NCI-H187 treated with DMSO at 0.1 percent for 48 hours (cell line): ENCODE measurements around the gene PDE4C.
A peak's percentile ranks its signal among the peaks of the same experiment; 100 is the strongest.
"Not testable (repeated sequence)": the region's sequence is repeated elsewhere in the genome, so short reads cannot be mapped to it uniquely, and the experiment has no call there.

Experiments used
- DNase-seq: peaks from one replicate; lab custom pipeline; 2025; lab: John Stamatoyannopoulos, UW

PDE4C gene

DNA sequence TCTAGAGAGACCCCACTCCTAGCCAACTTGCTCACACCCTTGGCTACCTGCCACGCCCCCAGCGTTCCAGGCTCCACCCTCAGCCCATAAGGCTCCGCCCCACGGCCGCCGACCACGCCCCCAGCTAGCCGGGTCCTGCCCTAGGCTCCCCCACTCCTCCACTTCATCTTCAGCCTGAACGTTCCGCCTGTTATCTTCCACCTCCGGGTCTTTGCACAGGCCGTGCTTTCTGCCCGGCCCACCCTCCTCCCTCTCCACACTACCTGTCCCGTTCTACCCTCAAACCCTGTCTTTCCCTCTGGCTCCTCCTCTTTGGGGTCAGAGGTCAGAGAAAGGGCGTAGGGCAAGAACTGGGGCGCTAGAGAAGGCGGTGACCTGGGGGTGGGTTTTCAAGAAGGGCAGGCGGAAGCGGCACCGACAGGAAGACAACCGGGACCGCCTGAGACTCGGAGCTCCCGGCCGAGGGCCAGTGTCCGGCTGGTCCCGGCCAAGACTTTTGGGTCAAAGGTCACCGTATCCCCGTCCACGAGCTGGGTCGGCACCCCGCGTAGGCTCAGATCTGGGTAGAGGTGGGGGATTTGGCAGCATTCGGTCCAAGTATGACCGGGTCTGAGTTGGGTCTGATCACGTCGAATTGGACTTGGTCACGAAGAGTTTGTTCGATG lies 2.2 kb downstream of the PDE4C start:
- DNase-seq = no peak

DNA sequence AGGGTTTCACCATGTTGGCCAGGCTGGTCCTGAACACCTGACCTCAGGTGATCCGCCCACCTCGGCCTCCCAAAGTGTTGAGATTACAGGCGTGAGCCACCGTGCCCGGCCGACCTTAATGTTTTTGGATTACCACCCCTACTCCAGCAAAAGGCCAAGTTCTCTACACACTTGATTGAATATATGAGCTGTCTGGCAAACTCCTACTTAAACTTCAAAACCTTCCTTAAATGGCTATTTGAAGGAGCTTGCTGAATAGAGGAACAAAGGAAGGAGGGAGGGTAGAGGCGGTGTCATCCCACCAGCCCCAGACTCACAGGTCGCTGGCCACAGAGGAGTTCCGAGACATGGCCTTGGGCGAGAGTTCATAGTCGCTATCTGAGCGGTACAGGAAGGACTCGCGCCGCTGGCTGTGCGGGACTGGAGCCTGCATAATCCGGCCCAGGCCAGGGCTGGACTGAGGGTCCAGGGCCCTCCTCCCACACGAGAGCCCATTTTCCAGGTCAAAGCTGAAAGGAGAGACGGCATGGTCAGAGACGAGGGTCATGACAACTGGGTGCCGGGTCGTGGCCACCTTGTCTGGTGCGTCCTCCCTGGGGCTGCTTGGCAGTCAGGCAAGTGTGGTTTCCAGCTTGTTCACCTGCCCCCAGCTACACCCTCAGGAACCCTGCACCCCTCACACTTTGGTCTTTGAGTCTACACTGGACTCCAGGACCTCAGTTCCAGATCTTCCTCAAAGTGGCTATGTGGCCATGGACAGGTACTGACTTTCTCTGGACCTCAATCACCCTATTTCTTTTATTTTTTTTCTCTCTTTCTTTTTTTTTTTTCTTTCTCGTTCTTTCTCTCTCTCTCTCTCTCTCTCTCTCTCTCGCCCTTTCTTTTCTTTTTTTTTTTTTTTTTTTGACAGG lies 4.2 kb downstream of the PDE4C start:
- DNase-seq = no peak

DNA sequence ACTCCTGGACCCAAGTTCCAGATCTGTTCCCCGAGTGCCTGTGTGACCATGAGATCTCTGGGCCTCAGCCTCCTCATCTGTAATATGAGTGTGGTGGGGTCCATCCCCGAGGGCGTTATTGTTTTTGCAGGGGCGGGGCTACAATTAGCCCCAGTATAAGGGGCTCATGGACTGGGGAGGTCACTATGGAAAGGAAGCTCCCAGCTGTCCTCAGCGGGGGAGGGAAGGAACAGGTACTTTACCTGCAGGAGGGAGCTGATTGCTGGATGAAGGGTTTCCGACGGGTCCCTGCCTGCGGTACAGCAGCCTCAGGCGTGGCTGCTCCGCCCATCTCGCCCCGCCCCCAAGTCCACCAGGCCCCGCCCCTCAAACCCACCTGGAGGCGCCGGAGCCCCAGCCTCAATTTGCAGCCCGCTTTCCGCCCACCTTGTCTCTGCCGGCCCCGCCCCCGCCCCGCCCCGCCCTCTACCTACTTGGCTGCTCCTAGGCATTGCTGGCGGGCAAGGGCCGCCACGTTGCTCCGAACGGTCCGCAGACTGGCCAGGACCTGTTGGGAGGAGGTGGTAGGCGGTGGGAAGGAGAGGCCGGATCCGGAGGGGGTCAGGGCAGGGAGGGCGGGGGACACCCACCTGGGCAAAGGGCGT lies 5.5 kb downstream of the PDE4C start:
- DNase-seq = no peak

DNA sequence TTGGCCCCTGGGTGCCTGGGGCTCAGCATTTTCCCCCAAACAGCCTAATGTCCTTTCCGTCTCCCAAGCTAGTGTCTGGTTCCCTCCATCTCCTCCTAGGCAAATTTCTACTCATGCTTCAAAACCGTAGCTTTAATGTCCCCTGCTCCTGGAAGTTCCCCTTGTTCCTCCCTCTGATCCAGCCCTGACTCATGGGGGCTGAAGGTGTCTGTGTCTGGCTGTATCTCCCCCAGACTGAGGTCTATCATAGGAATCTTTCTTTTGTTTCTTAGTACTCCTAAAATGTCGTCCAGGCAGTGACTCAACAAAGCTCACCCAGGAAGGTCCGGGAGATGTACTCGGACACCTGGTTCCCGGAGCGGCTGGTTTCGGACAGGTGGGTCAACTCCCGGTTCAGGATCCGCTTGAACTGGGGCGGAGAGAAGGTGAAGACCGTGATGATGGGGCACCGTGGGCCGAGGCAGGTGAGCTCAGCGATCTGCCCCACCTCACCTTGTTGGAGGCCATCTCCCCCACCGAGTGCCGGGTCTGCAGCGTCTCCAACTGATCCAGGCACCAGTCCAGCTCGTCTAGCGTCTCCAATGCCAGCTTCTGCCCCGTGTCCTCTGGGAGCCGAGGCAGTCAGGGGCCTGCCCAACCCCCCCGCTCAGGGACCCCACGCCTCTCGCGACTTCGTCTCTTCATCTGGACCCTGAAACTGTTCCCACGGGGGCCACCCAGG lies 6.2 kb downstream of the PDE4C start:
- no peak for DNase-seq

DNA sequence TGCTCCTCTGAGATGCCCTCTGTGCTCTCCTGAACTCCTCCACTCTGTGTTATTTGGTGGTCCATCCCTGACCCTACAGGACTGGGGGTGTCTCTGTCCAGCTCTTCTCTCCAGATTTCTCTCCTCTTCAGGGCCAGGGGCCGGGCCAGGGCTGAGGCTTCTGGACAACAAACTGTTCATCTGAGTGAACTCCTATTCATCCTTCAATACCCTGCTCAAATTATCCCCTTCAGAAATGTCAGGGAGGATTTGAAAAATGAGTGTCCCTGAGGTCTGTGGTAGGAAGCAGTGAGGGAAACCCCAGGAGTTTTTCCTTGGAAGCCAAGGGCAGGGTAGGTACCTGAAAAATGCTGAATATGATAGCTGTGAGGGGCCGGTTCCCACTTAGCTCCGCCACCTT lies 7.6 kb downstream of the PDE4C start:
- DNase-seq = no peak

DNA sequence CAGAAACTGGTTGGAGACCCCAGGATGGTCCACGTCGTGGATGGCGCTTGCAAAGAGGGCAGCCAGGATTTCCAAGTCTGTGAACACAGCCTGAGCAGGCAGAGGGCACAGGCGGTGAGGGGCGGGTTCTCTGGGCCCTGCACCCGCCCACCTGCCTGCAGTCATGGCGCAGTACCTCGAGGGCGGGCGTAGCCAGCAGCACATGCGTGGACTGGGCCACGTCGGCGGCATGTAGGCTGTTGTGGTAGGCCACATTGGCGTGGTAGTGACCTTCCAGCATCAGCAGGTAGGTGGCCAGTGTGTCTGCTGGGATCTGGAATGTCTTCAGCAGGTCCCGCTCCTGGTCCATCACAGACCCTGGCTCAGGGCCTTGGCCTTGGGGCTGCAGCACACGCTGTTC lies 8.1 kb downstream of the PDE4C start:
- DNase-seq = no peak

DNA sequence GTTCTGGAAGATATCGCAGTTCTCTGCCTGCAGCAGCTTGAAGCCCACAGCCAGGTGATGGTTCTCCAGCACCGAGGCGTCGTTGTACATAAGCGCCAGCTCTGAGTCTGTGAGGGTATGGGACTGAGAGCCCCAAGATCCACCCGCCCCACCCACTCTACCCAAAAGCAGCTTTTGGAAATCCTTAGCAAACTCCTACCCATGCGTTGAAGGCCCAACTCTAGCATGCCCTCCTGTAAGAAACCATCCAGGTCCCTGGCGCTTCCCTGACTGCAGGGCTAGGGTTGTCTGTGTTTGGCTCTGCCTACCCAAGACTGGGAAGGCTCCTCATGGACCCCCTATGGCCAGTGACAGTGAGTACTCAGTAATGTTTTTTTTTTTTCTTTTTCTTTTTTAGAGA lies 9.4 kb downstream of the PDE4C start:
- no peak for DNase-seq

DNA sequence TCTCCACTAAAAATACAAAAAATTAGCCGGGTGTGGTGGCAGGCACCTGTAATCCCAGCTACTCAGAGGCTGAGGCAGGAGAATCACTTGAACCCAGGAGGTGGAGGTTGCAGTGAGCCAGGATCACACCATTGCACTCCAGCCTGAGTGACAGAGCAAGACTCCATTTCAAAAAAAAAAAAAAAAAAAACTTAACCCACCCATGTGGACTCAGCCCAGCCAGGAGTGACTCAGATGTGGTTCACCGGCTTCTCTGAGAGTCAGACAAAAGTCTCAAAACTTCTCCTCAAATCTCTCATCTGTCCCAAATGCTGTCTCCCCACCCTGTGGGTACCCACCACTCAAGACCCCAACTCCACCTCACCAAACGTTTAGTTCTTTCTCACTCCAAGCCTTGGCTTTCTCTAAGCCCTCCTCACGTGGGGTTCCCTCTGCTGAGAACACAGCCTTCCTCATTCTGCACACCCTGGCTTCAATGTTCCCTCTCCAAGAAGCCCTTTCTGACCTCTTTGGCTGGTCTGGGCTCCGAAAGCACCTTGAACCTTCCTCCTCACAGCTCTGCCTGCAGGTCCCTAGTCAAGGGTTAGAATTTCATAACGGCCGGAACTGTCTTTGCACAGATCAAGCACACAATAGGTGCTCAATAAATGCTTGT lies 11.3 kb downstream of the PDE4C start:
- DNase-seq = no peak

DNA sequence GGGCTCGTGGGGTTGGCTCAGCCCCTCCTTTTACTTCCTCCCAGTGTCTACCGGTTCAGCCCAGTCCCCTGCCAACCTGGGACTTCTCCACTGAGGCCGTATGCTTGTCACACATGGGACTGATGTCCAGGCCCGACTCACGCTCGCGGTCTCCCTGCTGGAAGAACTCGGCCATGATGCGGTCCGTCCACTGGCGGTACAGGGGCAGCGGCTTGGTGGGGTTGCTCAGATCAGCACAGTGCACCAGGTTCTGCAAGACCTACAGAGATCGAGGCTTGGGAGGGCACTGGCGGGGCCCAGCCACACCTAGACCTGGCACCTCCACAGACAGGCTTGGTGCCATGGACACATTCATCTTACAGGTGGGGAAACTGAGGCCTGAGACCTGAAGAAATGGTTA lies 14.6 kb downstream of the PDE4C start:
- no peak for DNase-seq

DNA sequence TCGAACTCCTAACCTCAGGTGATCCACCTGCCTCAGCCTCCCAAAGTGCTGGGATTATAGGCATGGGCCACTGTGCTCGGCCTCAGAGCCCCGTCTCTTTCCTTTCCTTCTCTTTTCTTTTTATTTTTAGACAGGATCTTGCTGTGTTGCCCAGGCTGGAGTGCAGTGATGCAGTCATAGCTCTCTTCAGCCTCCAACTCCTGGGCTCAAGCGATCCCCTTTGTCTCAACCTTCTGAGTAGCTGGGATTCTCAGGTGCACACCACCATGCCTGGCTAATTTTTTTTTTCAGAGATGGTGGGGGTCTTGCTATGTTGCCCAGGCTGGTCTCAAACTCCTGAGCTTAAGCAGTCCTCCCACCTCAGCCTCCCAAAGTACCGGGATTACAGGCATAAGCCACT lies 16.3 kb downstream of the PDE4C start:
- not testable (repeated sequence) for DNase-seq

DNA sequence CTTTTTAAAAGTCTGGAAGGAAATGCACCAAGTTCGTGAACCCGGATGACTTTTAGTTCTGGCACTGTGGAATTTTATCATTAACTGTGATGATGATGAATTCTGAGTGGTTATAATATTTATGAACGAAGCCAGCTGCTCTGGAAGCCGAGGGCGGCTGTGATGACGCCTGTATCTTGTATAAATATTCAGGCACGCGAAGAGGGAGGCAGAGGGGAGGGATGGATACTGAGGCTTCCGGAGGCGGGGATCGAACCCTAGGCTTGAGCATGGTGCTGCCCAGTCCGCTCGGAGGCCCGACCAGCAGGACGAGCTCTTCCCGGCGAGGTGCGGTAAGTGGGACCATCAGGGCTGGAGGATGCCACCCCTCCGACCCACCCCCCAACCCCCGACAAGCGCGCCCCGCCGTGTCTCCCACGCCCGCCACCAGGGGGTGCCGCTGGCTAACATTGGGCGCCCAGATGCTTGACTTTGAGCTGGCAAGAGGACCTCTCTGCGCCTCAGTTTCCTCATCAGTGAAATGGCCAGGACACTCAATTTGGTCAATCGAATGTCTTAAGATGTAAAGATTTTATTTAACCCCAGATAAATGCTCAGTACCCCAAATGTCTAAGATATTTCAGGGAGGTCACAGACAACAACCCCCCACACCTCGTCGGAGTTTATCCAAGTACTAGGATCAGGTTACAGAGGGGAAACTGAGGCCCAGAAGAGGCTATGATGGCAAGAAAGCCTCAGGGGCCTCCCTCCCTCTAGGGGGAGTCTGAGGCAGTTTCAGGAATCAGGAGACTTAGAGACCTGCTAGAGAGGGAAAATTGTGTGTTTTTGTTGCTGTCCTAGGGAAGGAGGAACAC lies 17.9 kb downstream of the PDE4C start:
- DNase-seq = no peak

DNA sequence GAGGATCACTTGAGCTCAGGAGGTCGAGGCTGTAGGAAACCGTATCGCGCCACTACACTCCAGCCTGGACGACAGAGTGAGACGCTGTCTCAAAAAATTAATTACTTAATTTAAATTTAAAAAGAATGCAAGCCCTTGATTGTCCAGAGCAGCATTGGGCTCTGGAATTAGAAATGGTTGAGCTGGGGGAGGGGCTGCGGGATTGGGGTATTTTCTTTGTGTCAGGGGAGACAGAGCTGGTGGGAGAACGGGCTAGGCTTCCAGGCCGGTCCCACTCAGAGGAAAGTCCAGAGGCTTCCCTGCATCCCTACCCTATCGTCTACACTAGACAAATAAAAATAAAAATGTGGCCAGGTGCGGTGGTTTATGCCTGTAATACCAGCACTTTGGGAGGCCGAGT lies 20.2 kb downstream of the PDE4C start:
- DNase-seq = no peak

DNA sequence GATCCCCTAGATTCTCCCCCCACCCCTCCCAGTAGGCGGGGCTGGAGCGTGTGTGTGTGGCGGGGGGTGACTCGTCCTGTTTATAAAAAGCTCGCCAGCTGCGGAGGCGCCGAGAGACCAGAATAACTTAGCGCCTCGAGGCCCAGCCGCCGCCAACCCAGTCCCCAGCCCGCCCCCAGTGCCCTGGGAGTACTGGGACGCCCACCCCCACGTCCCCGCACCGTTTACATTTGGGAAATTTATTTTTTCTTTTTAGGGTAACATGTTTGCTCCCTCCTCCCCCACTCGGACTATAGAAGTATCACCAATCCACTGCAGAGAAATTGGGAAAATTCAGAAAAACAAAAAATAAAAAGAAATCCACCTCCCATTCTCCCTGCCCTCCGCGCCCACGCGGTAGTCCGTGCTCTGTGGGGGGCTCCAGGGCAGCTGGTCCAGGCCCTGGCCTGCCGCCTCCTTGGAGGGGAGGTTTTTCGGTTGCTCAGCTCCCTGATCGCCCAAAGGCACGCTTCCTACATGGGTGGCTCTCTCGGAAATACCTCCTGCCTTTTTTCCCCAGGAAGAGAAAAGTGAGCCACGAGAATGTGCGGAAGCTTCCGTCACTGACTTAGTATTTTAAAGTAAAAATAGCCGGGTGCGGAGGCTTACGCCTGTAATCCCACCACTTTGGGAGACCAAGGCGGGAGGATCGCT lies 20.9 kb downstream of the PDE4C start:
- DNase-seq = no peak

DNA sequence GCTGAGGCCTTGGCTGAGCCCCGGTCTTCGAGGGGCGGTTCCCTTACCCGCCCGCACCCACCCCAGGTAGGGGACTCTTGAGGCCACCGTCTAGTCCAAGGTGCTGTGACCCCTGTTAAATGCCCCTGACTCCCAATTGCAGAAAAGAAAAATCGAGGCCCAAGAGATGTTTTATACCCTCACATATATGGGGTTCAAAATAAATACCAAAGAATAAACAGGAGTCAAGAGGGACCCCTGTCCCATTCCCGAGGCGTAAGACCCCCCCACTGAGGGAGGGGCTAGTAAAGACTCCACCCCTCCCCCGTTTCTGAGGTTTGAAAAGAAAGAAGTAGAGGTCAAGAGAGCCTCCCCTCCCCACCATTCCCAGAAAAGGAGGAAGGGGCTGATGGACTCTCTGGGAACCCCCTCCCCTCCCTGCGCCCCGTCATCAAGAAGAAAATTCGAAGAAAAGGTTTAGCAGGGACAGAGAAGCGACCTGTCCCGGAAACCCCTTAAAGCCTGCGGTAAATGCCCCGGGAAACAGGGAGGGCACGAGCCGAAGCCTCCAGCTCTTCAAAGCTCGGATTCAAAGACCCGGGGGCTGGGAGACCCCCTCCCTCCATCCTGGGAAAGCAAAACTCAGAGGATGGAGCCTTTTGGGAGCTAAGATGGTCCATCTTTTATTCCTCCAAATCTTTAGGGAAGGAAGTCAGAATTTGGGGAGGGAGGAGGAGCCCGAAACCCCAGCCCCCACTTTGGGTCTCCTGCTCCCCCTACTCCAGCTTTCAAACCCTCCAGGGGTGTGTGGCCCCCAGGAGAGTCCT lies 21.6 kb downstream of the PDE4C start:
- DNase-seq = no peak

DNA sequence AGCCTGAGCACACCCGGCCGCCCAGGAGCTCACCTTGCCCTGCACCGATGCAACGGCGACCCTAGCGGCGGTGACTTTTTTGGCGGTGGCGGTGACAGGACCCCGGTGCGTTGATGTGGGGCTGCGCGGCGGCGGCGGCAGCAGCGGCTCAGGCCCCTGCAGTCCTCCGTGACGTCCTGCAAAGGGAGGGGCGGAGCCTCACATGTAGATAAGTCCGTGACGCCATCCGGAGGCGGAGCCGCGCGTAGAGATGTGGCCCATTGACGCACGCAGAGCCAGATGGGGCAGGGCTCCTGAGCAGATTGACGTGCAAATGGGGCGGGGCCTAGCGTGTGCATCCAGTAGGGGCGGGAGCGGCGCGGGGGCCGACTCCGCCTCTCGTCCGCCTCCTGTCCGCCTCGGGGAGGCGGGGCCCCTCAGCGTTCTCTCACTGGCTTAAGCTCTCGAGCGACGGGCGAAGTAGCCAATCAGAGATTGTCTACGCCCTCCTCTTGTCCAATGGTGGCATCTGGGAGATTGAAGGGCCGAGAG lies 22.3 kb downstream of the PDE4C start, which contains the start of gene RAB3A:
RAB3A (minus strand) TSS at position 180 of the 531 bp plus-strand sequence. CDS start 1,302 bp downstream, outside the sequence.
- peak; percentile 87 for DNase-seq

DNA sequence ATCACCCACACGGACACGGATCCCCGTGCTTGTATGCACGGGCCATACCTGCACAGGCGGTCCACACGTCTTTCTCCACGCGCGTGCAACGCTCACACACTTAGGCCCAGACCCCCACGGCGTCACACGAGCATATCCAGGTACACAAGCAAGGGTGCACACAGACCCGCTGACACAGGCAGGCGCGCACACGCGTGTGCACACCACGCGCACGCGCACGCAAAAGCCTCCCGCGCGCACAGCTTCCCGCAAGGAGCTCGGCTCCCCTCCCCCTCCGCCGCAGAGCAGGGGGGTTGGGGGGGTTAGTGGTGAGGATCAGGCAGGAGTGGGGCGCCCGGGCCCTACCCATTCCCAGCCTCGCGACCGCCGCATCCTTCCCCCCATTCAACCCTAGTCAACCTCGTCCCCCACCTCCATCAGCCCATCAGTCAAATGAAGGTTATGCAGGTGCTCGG lies 22.8 kb downstream of the PDE4C start:
- DNase-seq = no peak

DNA sequence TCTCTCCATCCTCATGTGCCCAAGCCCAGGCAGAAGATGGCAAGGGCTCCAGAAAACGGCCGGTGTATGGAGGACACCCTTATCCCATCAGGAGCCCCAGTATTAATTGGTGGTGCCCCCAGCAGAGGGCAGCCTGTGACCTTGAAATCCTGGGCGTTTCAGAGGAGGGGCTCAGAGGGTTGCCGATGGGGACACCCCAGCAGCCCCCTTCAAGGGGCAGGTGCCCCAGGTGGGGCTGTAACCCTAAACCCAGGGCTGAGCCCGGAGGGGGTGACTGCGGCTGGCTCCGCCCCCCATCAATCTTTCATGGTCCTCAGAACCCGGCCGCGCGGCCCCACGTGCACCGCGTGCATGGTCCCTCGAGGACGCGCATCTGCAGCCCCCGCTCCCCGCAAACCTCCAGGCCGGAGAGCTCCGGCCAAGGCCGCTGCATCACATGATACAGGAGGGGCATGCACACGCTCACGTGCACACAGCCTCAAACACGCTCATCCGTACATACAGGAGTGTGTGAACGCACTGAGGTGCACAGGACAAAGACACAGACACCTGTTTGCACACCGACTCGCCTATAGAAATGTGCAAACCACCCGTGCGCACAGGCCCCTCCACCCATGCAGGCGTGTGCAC lies 23.3 kb downstream of the PDE4C start:
- no peak for DNase-seq

DNA sequence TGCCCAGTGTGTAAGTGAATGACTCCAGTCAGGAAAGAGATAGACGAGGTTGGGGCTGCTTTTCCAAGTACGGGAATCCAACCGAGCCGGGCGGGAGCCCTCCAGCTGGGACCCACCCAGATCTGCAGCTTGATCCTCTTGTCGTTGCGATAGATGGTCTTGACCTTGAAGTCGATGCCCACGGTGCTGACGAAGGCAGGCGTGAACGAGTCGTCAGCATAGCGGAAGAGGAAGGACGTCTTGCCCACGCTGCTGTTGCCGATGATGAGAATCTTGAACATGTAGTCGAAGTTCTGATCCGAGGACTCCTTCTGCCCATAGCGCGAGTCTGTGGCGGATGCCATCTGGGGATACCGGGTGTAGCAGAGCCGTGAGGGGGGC lies 23.9 kb downstream of the PDE4C start:
- no peak for DNase-seq
